ENCODE measurements around the gene TMPRSS5. TPM values are rescaled to one million over a fixed set of nuclear protein-coding genes. Genes with fewer than 3 reads are reported as not detected.

The TMPRSS5 gene
- total and polyA plus RNA-seq, 2 of the 13 experiments (the other 11 are each of a cell fraction or from before 2014, with no cell fraction given) = 0.40 to 0.96 TPM

DNA sequence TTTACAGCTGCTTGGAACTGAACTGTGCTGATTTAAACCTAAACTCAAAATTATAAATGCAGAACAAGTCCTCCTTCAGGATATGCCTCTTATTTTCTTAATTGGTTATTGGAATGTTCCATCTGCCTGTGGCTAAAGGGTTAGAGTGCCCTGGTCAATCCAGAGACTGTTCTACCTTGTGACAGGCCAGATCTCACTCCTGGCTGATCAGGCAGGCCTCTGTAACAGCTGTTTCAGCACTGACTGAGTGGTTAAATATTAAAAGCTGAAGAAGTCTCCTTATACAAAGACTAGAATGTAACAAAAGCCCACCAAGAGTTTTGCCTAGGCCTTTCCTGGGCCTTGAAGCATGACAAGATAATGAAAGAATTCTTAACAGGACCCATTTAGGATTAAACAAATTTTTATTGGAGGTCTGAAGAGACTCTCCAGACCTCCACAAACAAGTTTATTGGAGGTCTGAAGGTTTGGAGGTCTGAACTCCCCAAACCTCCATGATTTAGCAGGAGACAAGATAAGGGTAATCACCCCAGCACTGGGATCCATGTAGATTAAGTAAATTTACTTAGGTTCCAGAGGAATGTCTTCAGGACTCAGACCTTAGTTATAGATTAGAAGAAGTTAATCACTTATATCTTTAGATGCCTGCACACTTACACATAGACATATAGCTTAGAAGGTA is 35.8 kb downstream of the TMPRSS5 start:
- POLR2A ChIA-PET = no interaction called here
- Histone ChIP-seq H3K79me2 (ENCODE audit: insufficient read depth, low read length) (no peaks in the 10 kb centered on the region), H3K4me1 (ENCODE audit: insufficient read depth, low read length) (peaks cover 44% of the 10 kb centered on the region), H3K4me3 (replicated peaks in 1 of 3; ENCODE audit: insufficient read depth in 1 of 3, low read depth in 2 of 3, low read length in 3 of 3) (no peak overlapping the region), H4K20me1 (ENCODE audit: insufficient read depth, low read length) (no peaks in the 10 kb centered on the region), H3K4me2 (ENCODE audit: low read depth, low read length) (no peak overlapping the region), H3K36me3 (replicated peaks in 1 of 2; ENCODE audit: control insufficient read depth in 1 of 2, insufficient read depth in 2 of 2, low read length in 2 of 2) (no peaks in the 10 kb centered on the region), H2AFZ (ENCODE audit: low read length) (no peak overlapping the region), H3K27ac (ENCODE audit: extremely low read length, insufficient read depth, low read length) (no peak overlapping the region), H3K27me3 (ENCODE audit: control insufficient read depth in 1 of 2, insufficient read depth in 2 of 2, low read length in 2 of 2) (no peaks in the 10 kb centered on the region), H3K9ac (ENCODE audit: insufficient read depth, low read depth, low read length) (no peak overlapping the region), H3K9me3 (ENCODE audit: low read length) (no peaks in the 10 kb centered on the region)
- in situ Hi-C loops (cut with HindIII; ENCODE audit: extremely low pct_ligation_motif_present, low pct_unique_long_range_greater_than_20kb) = no loop called here
- DNase-seq (ENCODE audit: low spot score) (no peak), FAIRE-seq (no peak), ATAC-seq (no peak)
- intact Hi-C loops (cut with micrococcal nuclease; ENCODE audit: unreplicated experiment) = no loop called here
- no TSS peak for BruUV-seq (replicated peaks)
- TF ChIP-seq MLXIP (CRISPR knock-in tag; IDR thresholded peaks at IDR 0.05; ENCODE audit: borderline replicate concordance) = no peak
- peak; percentile 51 for TF ChIP-seq TFAP4 (IDR thresholded peaks at IDR 0.05; ENCODE audit: borderline replicate concordance, low read depth)
- no peak for TF ChIP-seq ZNF597 (CRISPR knock-in tag; IDR thresholded peaks at IDR 0.05)
- TF ChIP-seq, protein P1, sequence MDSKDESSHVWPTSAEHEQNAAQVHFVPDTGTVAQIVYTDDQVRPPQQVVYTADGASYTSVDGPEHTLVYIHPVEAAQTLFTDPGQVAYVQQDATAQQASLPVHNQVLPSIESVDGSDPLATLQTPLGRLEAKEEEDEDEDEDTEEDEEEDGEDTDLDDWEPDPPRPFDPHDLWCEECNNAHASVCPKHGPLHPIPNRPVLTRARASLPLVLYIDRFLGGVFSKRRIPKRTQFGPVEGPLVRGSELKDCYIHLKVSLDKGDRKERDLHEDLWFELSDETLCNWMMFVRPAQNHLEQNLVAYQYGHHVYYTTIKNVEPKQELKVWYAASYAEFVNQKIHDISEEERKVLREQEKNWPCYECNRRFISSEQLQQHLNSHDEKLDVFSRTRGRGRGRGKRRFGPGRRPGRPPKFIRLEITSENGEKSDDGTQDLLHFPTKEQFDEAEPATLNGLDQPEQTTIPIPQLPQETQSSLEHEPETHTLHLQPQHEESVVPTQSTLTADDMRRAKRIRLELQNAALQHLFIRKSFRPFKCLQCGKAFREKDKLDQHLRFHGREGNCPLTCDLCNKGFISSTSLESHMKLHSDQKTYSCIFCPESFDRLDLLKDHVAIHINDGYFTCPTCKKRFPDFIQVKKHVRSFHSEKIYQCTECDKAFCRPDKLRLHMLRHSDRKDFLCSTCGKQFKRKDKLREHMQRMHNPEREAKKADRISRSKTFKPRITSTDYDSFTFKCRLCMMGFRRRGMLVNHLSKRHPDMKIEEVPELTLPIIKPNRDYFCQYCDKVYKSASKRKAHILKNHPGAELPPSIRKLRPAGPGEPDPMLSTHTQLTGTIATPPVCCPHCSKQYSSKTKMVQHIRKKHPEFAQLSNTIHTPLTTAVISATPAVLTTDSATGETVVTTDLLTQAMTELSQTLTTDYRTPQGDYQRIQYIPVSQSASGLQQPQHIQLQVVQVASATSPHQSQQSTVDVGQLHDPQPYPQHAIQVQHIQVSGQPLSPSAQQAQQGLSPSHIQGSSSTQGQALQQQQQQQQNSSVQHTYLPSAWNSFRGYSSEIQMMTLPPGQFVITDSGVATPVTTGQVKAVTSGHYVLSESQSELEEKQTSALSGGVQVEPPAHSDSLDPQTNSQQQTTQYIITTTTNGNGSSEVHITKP (CRISPR knock-in tag; IDR thresholded peaks at IDR 0.05; ENCODE audit: low read depth) = peak; percentile 42; the same call in 1 of the 2 replicates
- CTCF ChIA-PET (ENCODE audit: low intra/inter-chr PET ratio, low total read pairs) = no interaction called here
